Breast epithelium (tissue), 3 donors: ENCODE data around the gene C9orf43.
"Not testable (repeated sequence)": the region's sequence is repeated elsewhere in the genome, so short reads cannot be mapped to it uniquely, and the experiment has no call there.

Experiments used
- CTCF ChIP-seq, 3 donors: fragments of 450-650 bp; IDR thresholded peaks; one replicate each; pipeline ENCODE4 v1.5.1; 2016 to 2017; ENCODE audit warnings: antibody characterized with exemption in 3 of 3, mild to moderate bottlenecking in 3 of 3, moderate library complexity in 3 of 3
- POLR2A ChIP-seq: fragments of 450-650 bp; IDR thresholded peaks from one replicate; pipeline ENCODE4 v1.6.1; 2016; ENCODE audit warnings: antibody characterized with exemption, mild to moderate bottlenecking, moderate library complexity
- POLR2AphosphoS5 ChIP-seq, 3 donors: sonication (generic); formaldehyde crosslinking; IDR thresholded peaks; one replicate each; pipeline ENCODE4 v1.6.1; 2017; ENCODE audit warnings: antibody characterized with exemption in 3 of 3

GRCh38 chr9:113379094-113379828 lies 31.3 kb upstream of the C9orf43 start:
- not testable (repeated sequence) for TF ChIP-seq POLR2A; CTCF (IDR thresholded peaks at IDR 0.05); POLR2AphosphoS5 (IDR thresholded peaks at IDR 0.05)
